ENCODE results near the gene RASSF5. TPM values are rescaled to one million over a fixed set of nuclear protein-coding genes. Genes with fewer than 3 reads are reported as not detected.
A peak's percentile ranks its signal among the peaks of the same experiment; 100 is the strongest.

Gene RASSF5
- total and polyA plus RNA-seq, 10 of the 15 experiments (the other 5 are each of a cell fraction or from before 2014, with no cell fraction given): 14.0 to 89.6 (median 68.9) TPM

DNA sequence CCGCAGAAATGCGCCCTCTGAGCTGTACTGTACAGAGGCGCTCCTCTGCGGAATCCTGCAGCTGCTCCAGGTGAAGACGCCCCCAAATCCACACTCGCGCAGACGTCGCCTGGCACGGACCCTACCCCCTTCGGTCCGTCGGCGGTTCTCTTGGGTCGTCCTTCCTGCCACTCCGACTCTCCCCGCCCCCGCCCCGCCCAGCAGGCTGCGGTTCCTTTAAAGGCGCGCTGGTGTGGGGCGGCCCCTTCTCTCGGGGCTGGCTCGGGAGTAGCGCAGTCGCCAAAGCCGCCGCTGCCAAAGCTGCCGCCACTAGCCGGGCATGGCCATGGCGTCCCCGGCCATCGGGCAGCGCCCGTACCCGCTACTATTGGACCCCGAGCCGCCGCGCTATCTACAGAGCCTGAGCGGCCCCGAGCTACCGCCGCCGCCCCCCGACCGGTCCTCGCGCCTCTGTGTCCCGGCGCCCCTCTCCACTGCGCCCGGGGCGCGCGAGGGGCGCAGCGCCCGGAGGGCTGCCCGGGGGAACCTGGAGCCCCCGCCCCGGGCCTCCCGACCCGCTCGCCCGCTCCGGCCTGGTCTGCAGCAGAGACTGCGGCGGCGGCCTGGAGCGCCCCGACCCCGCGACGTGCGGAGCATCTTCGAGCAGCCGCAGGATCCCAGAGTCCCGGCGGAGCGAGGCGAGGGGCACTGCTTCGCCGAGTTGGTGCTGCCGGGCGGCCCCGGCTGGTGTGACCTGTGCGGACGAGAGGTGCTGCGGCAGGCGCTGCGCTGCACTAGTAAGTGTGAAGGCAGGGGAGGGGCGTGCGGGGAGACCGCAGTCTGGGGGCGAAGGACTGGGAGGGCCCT lies at the start of gene RASSF5 (continued):
- TF ChIP-seq, protein P1, sequence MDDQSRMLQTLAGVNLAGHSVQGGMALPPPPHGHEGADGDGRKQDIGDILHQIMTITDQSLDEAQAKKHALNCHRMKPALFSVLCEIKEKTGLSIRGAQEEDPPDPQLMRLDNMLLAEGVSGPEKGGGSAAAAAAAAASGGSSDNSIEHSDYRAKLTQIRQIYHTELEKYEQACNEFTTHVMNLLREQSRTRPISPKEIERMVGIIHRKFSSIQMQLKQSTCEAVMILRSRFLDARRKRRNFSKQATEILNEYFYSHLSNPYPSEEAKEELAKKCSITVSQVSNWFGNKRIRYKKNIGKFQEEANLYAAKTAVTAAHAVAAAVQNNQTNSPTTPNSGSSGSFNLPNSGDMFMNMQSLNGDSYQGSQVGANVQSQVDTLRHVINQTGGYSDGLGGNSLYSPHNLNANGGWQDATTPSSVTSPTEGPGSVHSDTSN (IDR thresholded peaks at IDR 0.05; ENCODE audit: insufficient replicate concordance, low read depth, low read length): peak; percentile 78
- TF ChIP-seq ZNF24 (IDR thresholded peaks at IDR 0.05): 0 out of 2 replicates have a peak, but pooled peaks have one; percentile 37
- TF ChIP-seq RAD21 (IDR thresholded peaks at IDR 0.05; ENCODE audit: insufficient read depth, low read depth, low read length): no peak
- no peak for TF ChIP-seq KDM1A (IDR thresholded peaks at IDR 0.05; ENCODE audit: borderline replicate concordance)
- TF ChIP-seq TARDBP (IDR thresholded peaks at IDR 0.05; ENCODE audit: borderline replicate concordance): no peak
- no peak for TF ChIP-seq SIX5 (IDR thresholded peaks at IDR 0.05; ENCODE audit: low read depth, low read length, severe bottlenecking)
- TF ChIP-seq MEF2B (IDR thresholded peaks at IDR 0.05; ENCODE audit: partially characterized antibody, poor library complexity, severe bottlenecking): no peak
- peak; percentile 50; the same call in 1 of the 2 replicates for TF ChIP-seq BCLAF1 (IDR thresholded peaks at IDR 0.05)
- TF ChIP-seq CHD1 (IDR thresholded peaks at IDR 0.05; ENCODE audit: low read depth, low read length): no peak
- no peak for TF ChIP-seq TCF3 (IDR thresholded peaks at IDR 0.05; ENCODE audit: borderline replicate concordance, insufficient read depth, low read depth, low read length)
- no peak for TF ChIP-seq ZNF622 (IDR thresholded peaks at IDR 0.05)
- TF ChIP-seq NFYA (IDR thresholded peaks at IDR 0.05; ENCODE audit: borderline replicate concordance, low read depth, low read length): no peak
- no peak for TF ChIP-seq STAT3 (IDR thresholded peaks at IDR 0.05; ENCODE audit: low read depth, low read length)
- no peak for TF ChIP-seq STAT1 (conservative IDR thresholded peaks at IDR 0.05)
- TF ChIP-seq, protein P2, sequence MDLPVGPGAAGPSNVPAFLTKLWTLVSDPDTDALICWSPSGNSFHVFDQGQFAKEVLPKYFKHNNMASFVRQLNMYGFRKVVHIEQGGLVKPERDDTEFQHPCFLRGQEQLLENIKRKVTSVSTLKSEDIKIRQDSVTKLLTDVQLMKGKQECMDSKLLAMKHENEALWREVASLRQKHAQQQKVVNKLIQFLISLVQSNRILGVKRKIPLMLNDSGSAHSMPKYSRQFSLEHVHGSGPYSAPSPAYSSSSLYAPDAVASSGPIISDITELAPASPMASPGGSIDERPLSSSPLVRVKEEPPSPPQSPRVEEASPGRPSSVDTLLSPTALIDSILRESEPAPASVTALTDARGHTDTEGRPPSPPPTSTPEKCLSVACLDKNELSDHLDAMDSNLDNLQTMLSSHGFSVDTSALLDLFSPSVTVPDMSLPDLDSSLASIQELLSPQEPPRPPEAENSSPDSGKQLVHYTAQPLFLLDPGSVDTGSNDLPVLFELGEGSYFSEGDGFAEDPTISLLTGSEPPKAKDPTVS (IDR thresholded peaks at IDR 0.05; ENCODE audit: low read depth, low read length): no peak
- no peak for TF ChIP-seq ZZZ3 (IDR thresholded peaks at IDR 0.05; ENCODE audit: control insufficient read depth, insufficient read length, low read depth)
- TF ChIP-seq SREBF2 (IDR thresholded peaks at IDR 0.05; ENCODE audit: low read length): no peak
- TF ChIP-seq JUND (IDR thresholded peaks at IDR 0.05; ENCODE audit: low read depth, low read length): no peak
- no peak for TF ChIP-seq SUZ12 (IDR thresholded peaks at IDR 0.05; ENCODE audit: unreplicated experiment)
- TF ChIP-seq, protein P3, sequence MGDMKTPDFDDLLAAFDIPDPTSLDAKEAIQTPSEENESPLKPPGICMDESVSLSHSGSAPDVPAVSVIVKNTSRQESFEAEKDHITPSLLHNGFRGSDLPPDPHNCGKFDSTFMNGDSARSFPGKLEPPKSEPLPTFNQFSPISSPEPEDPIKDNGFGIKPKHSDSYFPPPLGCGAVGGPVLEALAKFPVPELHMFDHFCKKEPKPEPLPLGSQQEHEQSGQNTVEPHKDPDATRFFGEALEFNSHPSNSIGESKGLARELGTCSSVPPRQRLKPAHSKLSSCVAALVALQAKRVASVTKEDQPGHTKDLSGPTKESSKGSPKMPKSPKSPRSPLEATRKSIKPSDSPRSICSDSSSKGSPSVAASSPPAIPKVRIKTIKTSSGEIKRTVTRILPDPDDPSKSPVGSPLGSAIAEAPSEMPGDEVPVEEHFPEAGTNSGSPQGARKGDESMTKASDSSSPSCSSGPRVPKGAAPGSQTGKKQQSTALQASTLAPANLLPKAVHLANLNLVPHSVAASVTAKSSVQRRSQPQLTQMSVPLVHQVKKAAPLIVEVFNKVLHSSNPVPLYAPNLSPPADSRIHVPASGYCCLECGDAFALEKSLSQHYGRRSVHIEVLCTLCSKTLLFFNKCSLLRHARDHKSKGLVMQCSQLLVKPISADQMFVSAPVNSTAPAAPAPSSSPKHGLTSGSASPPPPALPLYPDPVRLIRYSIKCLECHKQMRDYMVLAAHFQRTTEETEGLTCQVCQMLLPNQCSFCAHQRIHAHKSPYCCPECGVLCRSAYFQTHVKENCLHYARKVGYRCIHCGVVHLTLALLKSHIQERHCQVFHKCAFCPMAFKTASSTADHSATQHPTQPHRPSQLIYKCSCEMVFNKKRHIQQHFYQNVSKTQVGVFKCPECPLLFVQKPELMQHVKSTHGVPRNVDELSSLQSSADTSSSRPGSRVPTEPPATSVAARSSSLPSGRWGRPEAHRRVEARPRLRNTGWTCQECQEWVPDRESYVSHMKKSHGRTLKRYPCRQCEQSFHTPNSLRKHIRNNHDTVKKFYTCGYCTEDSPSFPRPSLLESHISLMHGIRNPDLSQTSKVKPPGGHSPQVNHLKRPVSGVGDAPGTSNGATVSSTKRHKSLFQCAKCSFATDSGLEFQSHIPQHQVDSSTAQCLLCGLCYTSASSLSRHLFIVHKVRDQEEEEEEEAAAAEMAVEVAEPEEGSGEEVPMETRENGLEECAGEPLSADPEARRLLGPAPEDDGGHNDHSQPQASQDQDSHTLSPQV (IDR thresholded peaks at IDR 0.05): no peak
